Measurements from ENCODE around the gene CSRNP2.

Gene CSRNP2

DNA sequence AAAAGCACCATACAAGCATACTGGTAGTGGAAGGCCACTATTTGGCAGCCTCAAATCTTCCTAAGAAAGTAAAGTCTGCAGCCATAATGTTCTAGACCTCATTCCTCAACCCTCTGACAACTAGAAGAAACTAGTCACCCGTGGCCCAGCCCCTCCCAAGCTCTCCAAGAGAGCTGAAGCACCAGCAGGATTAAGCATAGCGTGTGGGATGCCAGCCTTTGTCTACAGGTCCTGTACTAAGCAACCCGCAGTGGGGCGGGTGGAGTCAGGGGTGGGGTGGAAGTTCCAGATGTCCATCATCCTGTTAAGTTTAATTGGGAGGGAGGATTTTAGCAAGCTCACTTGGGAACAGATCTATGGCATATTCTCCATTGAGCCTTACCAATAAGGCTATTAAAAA lies 71.4 kb downstream of the CSRNP2 start:
- TF ChIP-seq, protein P1, sequence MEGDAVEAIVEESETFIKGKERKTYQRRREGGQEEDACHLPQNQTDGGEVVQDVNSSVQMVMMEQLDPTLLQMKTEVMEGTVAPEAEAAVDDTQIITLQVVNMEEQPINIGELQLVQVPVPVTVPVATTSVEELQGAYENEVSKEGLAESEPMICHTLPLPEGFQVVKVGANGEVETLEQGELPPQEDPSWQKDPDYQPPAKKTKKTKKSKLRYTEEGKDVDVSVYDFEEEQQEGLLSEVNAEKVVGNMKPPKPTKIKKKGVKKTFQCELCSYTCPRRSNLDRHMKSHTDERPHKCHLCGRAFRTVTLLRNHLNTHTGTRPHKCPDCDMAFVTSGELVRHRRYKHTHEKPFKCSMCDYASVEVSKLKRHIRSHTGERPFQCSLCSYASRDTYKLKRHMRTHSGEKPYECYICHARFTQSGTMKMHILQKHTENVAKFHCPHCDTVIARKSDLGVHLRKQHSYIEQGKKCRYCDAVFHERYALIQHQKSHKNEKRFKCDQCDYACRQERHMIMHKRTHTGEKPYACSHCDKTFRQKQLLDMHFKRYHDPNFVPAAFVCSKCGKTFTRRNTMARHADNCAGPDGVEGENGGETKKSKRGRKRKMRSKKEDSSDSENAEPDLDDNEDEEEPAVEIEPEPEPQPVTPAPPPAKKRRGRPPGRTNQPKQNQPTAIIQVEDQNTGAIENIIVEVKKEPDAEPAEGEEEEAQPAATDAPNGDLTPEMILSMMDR (conservative IDR thresholded peaks at IDR 0.05; ENCODE audit: low read length) = no peak
- no peak for DNase-seq (ENCODE audit: low read depth)
- H3K4me3 ChIP-seq (ENCODE audit: low read length) = no peak overlapping the region

All from AG10803 (cell line).